Mesothelial cell of epicardium (in vitro differentiated cells): ENCODE measurements around the gene TMEM269. TPM values are rescaled to one million over a fixed set of nuclear protein-coding genes. Genes with fewer than 3 reads are reported as not detected.
A peak's percentile ranks its signal among the peaks of the same experiment; 100 is the strongest.

Experiments used
- DNase-seq, 2 experiments: peaks; one replicate each; pipeline ENCODE4 v3.0.0; 2021; ENCODE audit warnings: low spot score in 2 of 2; ENCODE audit not compliant: unreplicated experiment in 2 of 2
- H3K27ac Mint-ChIP-seq: 2 replicates; pipeline ENCODE4 v1.8.0; 2021; ENCODE audit warnings: mixed read lengths
- H3K27me3 Mint-ChIP-seq: 2 replicates; pipeline ENCODE4 v1.8.0; 2021; ENCODE audit warnings: low read depth, mixed read lengths
- H3K36me3 Mint-ChIP-seq: 2 replicates; pipeline ENCODE4 v1.8.0; 2021; ENCODE audit warnings: mixed read lengths
- H3K4me1 Mint-ChIP-seq: 2 replicates; pipeline ENCODE4 v1.8.0; 2021; ENCODE audit warnings: mixed read lengths
- H3K4me3 Mint-ChIP-seq: 2 replicates; pipeline ENCODE4 v1.8.0; 2021; ENCODE audit warnings: mild to moderate bottlenecking, moderate library complexity, mixed read lengths
- H3K9me3 Mint-ChIP-seq: 2 replicates; pipeline ENCODE4 v1.8.0; 2021; ENCODE audit warnings: mixed read lengths
- CTCF ChIP-seq: fragments of 200-600 bp; sonication (generic); IDR thresholded peaks from one replicate; pipeline ENCODE4 v1.5.0; 2021; ENCODE audit warnings: antibody characterized with exemption; ENCODE audit not compliant: unreplicated experiment
- total RNA-seq: library from RNA; stranded (reverse); gene quantifications from 3 replicates; pipeline ENCODE4 v1.2.1, GENCODE V29; 2021

TMEM269 gene
- total RNA-seq, 1 donor from 2014 or later: 0.98 TPM

GRCh38 chr1:42741706-42742105 is 43.1 kb upstream of the TMEM269 start:
- DNase-seq: no peak
- Mint-ChIP-seq H3K27me3 (no peaks in the 10 kb centered on the region), H3K9me3 (no peaks in the 10 kb centered on the region), H3K4me1 (peaks cover 31% of the 10 kb centered on the region), H3K36me3 (peaks cover 6% of the 10 kb centered on the region), H3K27ac (no peak overlapping the region), H3K4me3 (no peak overlapping the region)
- TF ChIP-seq CTCF: no peak

- no peak for DNase-seq
- Mint-ChIP-seq H3K27ac (peak overlapping the region; percentile 27), H3K36me3 (peaks cover 10% of the 10 kb centered on the region), H3K27me3 (no peaks in the 10 kb centered on the region), H3K4me1 (peaks cover 31% of the 10 kb centered on the region), H3K4me3 (no peak overlapping the region), H3K9me3 (no peaks in the 10 kb centered on the region)
- no peak for TF ChIP-seq CTCF
These were observed 42.6 kb upstream of the TMEM269 start for GRCh38 chr1:42742141-42742540.

- Mint-ChIP-seq H3K4me1 (peaks cover 31% of the 10 kb centered on the region), H3K36me3 (peaks cover 12% of the 10 kb centered on the region), H3K27me3 (no peaks in the 10 kb centered on the region), H3K4me3 (no peak overlapping the region), H3K27ac (peak overlapping the region; percentile 27), H3K9me3 (no peaks in the 10 kb centered on the region)
- no peak for DNase-seq
- no peak for TF ChIP-seq CTCF
These were observed 42.0 kb upstream of the TMEM269 start for GRCh38 chr1:42742617-42743316.

- H3K36me3 Mint-ChIP-seq: peaks cover 19% of the 10 kb centered on the region
- DNase-seq: no peak
- H3K27me3 Mint-ChIP-seq: no peaks in the 10 kb centered on the region
- no peak for TF ChIP-seq CTCF
- no peaks in the 10 kb centered on the region for H3K9me3 Mint-ChIP-seq
- no peak overlapping the region for H3K4me3 Mint-ChIP-seq
- H3K4me1 Mint-ChIP-seq: peaks cover 31% of the 10 kb centered on the region
- peak overlapping the region; percentile 27 for H3K27ac Mint-ChIP-seq
These were observed 41.3 kb upstream of the TMEM269 start for GRCh38 chr1:42743317-42744147.

GRCh38 chr1:42744148-42744413 is 40.7 kb upstream of the TMEM269 start:
- Mint-ChIP-seq H3K9me3 (no peaks in the 10 kb centered on the region), H3K27me3 (no peaks in the 10 kb centered on the region), H3K27ac (no peak overlapping the region), H3K4me3 (no peak overlapping the region), H3K36me3 (peaks cover 24% of the 10 kb centered on the region), H3K4me1 (peaks cover 31% of the 10 kb centered on the region)
- no peak for DNase-seq
- TF ChIP-seq CTCF: no peak
